Liver (tissue), 9 donors: ENCODE data around the gene PROSER3. TPM values are rescaled to one million over a fixed set of nuclear protein-coding genes. Genes with fewer than 3 reads are reported as not detected.

ENCODE experiments used
- DNase-seq: peaks from one replicate; pipeline ENCODE4 v3.0.0-alpha.2; 2017; ENCODE audit warnings: low spot score
- H3K27ac ChIP-seq, 2 donors: one replicate each; pipeline ENCODE4 v1.7.0; 2013; ENCODE audit warnings: inconsistent platforms in 2 of 2, low read length in 2 of 2, control low read depth in 1 of 2, low read depth in 1 of 2, mild to moderate bottlenecking in 1 of 2
- H3K27me3 ChIP-seq, 4 donors: one replicate each; pipeline versions ENCODE4 v1.6.1 to v1.7.0; 2013; ENCODE audit warnings: low read length in 3 of 4, inconsistent platforms in 1 of 4, mild to moderate bottlenecking in 1 of 4, moderate library complexity in 1 of 4; ENCODE audit not compliant: control insufficient read depth in 4 of 4, insufficient read depth in 4 of 4
- H3K36me3 ChIP-seq, 4 donors: one replicate each; pipeline versions ENCODE4 v1.6.1 to v1.7.0; 2013; ENCODE audit warnings: low read length in 3 of 4, mild to moderate bottlenecking in 3 of 4, low read depth in 1 of 4, moderate library complexity in 1 of 4; ENCODE audit not compliant: control insufficient read depth in 4 of 4, insufficient read depth in 3 of 4
- H3K4me1 ChIP-seq, 4 donors: one replicate each; pipeline versions ENCODE4 v1.6.1 to v1.7.0; 2013; ENCODE audit warnings: low read length in 3 of 4, mild to moderate bottlenecking in 3 of 4, moderate library complexity in 1 of 4; ENCODE audit not compliant: control insufficient read depth in 4 of 4, insufficient read depth in 4 of 4
- H3K4me3 ChIP-seq, 3 donors: one replicate each; pipeline versions ENCODE4 v1.6.1 to v1.7.0; 2013; ENCODE audit warnings: low read length in 3 of 3, control low read depth in 1 of 3, low read depth in 1 of 3, mild to moderate bottlenecking in 1 of 3
- H3K9ac ChIP-seq, 2 donors: one replicate each; pipeline ENCODE4 v1.7.0; 2013; ENCODE audit warnings: low read length in 2 of 2, mild to moderate bottlenecking in 2 of 2, moderate library complexity in 2 of 2, control low read depth in 1 of 2, low read depth in 1 of 2
- H3K9me3 ChIP-seq, 4 donors: one replicate each; pipeline versions ENCODE4 v1.6.1 to v1.7.0; 2013; ENCODE audit warnings: low read length in 3 of 4; ENCODE audit not compliant: control insufficient read depth in 4 of 4
- EGR1 ChIP-seq, 2 donors: IDR thresholded peaks; 2 replicates each; pipeline ENCODE4 v1.6.1; 2016 to 2018; ENCODE audit warnings: antibody characterized with exemption in 2 of 2, low read depth in 2 of 2
- FOXA1 ChIP-seq: IDR thresholded peaks from 2 replicates; pipeline ENCODE4 v1.6.1; 2016; ENCODE audit warnings: antibody characterized with exemption
- GABPA ChIP-seq, 2 donors: IDR thresholded peaks in 1 of 2; conservative IDR thresholded peaks in 1 of 2; 2 replicates each; pipeline ENCODE4 v1.6.1; 2016; ENCODE audit warnings: antibody characterized with exemption in 2 of 2, mild to moderate bottlenecking in 1 of 2, moderate library complexity in 1 of 2
- HNF4G ChIP-seq: IDR thresholded peaks from 2 replicates; pipeline ENCODE4 v1.6.1; 2016; ENCODE audit warnings: antibody characterized with exemption
- JUND ChIP-seq, 2 donors: IDR thresholded peaks; 2 replicates each; pipeline ENCODE4 v1.6.1; 2016; ENCODE audit warnings: antibody characterized with exemption in 2 of 2
- MAX ChIP-seq: IDR thresholded peaks from 2 replicates; pipeline ENCODE4 v1.6.1; 2016; ENCODE audit warnings: antibody characterized with exemption
- NR2F2 ChIP-seq: IDR thresholded peaks from 2 replicates; pipeline ENCODE4 v1.6.1; 2016; ENCODE audit warnings: antibody characterized with exemption
- RAD21 ChIP-seq, 2 donors: IDR thresholded peaks; 2 replicates each; pipeline ENCODE4 v1.6.1; 2016; ENCODE audit warnings: antibody characterized with exemption in 2 of 2, mild to moderate bottlenecking in 2 of 2
- RXRA ChIP-seq, 2 donors: IDR thresholded peaks; 2 replicates each; pipeline ENCODE4 v1.6.1; 2017 to 2018; ENCODE audit warnings: antibody characterized with exemption in 2 of 2, mild to moderate bottlenecking in 1 of 2
- SP1 ChIP-seq: IDR thresholded peaks from 2 replicates; pipeline ENCODE4 v1.6.1; 2018; ENCODE audit warnings: antibody characterized with exemption, mild to moderate bottlenecking
- TAF1 ChIP-seq: conservative IDR thresholded peaks from 2 replicates; pipeline ENCODE4 v1.6.1; 2016; ENCODE audit warnings: antibody characterized with exemption, mild to moderate bottlenecking
- YY1 ChIP-seq: IDR thresholded peaks from 2 replicates; pipeline ENCODE4 v1.6.1; 2016; ENCODE audit warnings: antibody characterized with exemption, mild to moderate bottlenecking
- WGBS: extraction: QIAGEN DNeasy Blood & Tissue Kit; methylation state at CpG from one replicate; pipeline ENCODE4 v1.1.7; 2013; 5-methylcytosine and 5-hydroxymethylcytosine counted together
- polyA plus RNA-seq, 2 donors: library from polyadenylated mRNA; stranded (reverse) in 1 of 2; unstranded in 1 of 2; fragments of 200-250 nt in 1 of 2; fragments of >200 nt in 1 of 2; fragmentation: Nextera tagmentation in 1 of 2; extraction: Ambion mirVana in 1 of 2; gene quantifications; one replicate each; pipeline versions ENCODE4 v1.2.1 to v1.2.3, GENCODE V29; 2013 to 2015
- total RNA-seq, 2 donors: library from RNA; depleted of rRNA; stranded (reverse); fragments of >200 nt; gene quantifications; one replicate each; pipeline ENCODE4 v1.2.3, GENCODE V29; 2014
- TF ChIP-seq, protein P1 (sequence below): IDR thresholded peaks from 2 replicates; pipeline ENCODE4 v1.6.1; 2016; ENCODE audit warnings: antibody characterized with exemption
- donor health status: healthy.
- donor health status: healthy.
- donor health status: healthy.
- donor health status: healthy.
- donor health status: healthy.

Gene PROSER3
- total and polyA plus RNA-seq, 4 donors: 2.1 to 4.5 (median 2.7) TPM

DNA sequence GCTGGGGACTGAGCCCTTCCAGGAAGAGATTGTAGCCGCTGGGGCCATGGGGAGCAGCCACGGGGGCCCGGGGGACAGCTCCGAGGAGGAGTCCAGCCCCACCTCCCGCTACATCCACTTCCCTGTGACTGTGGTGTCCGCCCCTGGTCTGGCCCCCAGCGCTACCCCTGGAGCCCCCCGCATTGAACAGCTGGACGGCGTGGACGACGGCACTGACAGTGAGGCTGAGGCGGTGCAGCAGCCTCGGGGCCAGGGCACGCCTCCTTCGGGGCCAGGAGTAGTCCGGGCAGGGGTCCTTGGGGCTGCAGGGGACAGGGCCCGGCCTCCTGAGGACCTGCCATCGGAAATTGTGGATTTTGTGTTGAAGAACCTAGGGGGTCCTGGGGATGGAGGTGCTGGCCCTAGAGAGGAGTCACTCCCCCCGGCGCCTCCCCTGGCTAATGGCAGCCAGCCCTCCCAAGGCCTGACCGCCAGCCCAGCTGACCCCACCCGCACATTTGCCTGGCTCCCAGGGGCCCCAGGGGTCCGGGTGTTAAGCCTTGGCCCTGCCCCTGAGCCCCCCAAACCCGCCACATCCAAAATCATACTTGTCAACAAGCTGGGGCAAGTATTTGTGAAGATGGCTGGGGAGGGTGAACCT lies 25.3 kb upstream of the PROSER3 start:
- no peak overlapping the region for H3K4me3 ChIP-seq
- WGBS: 95% methylated on average over 25 of the region's 25 CpGs
- no peak overlapping the region for H3K27ac ChIP-seq
- H3K9me3 ChIP-seq: no peaks in the 10 kb centered on the region
- H3K36me3 ChIP-seq: peaks cover 39 to 91% (median 51%) of the 10 kb centered on the region in 4 donors
- H3K4me1 ChIP-seq: no peaks in the 10 kb centered on the region
- DNase-seq: no peak
- TF ChIP-seq TAF1 (no peak), RAD21 (IDR thresholded peaks at IDR 0.05) (no peak), GABPA (IDR thresholded peaks at IDR 0.05 in 1 of 2, conservative IDR thresholded peaks at IDR 0.05 in 1 of 2) (no peak), HNF4G (no peak), RXRA (IDR thresholded peaks at IDR 0.05) (no peak), MAX (no peak), SP1 (no peak), FOXA1 (no peak)
- TF ChIP-seq, protein P1, sequence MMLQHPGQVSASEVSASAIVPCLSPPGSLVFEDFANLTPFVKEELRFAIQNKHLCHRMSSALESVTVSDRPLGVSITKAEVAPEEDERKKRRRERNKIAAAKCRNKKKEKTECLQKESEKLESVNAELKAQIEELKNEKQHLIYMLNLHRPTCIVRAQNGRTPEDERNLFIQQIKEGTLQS: no peak
- no peak overlapping the region for H3K9ac ChIP-seq
- H3K27me3 ChIP-seq: no peaks in the 10 kb centered on the region

DNA sequence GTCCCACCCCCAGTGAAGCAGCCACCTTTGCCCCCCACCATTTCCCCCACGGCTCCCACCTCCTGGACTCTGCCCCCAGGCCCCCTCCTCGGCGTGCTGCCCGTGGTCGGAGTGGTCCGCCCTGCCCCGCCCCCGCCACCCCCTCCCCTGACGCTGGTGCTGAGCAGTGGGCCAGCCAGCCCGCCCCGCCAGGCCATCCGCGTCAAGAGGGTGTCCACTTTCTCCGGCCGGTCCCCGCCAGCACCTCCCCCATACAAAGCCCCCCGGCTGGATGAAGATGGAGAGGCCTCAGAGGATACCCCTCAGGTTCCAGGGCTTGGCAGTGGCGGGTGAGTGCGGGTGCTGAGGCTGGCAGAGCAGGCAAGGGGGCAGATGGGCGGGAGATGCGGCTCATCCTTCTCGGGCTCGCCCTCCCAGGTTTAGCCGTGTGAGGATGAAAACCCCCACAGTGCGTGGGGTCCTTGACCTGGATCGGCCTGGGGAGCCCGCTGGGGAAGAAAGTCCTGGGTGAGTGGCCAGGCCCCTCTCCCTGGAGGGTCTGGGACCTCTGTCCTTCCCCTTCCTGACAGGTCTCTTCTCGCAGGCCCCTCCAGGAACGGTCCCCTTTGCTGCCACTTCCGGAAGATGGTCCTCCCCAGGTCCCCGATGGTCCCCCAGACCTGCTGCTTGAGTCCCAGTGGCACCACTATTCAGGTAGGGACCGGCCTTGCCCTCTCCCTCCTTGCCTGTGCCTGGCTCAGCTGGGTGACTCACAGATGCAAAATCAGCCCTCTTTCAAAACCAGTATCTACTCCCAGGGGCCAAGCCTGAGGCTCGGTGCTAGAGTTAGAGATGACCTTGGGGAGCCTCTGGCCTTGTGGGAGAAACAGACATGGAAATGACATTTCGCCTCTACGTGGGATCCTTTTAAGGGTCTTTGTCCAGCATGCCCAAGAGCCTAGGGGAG lies 24.5 kb upstream of the PROSER3 start:
- H3K27ac ChIP-seq: no peak overlapping the region
- no peak for TF ChIP-seq JUND (IDR thresholded peaks at IDR 0.05)
- TF ChIP-seq NR2F2: no peak
- no peak for TF ChIP-seq YY1
- H3K36me3 ChIP-seq: peaks cover 37 to 91% (median 47%) of the 10 kb centered on the region in 4 donors
- H3K4me1 ChIP-seq: peaks cover 0 to 2% (median 0%) of the 10 kb centered on the region in 4 donors
- H3K9me3 ChIP-seq: no peaks in the 10 kb centered on the region
- no peak overlapping the region for H3K4me3 ChIP-seq
- WGBS: 94% methylated on average over 35 of the region's 35 CpGs
- no peak for DNase-seq
- no peaks in the 10 kb centered on the region for H3K27me3 ChIP-seq
- no peak overlapping the region for H3K9ac ChIP-seq

DNA sequence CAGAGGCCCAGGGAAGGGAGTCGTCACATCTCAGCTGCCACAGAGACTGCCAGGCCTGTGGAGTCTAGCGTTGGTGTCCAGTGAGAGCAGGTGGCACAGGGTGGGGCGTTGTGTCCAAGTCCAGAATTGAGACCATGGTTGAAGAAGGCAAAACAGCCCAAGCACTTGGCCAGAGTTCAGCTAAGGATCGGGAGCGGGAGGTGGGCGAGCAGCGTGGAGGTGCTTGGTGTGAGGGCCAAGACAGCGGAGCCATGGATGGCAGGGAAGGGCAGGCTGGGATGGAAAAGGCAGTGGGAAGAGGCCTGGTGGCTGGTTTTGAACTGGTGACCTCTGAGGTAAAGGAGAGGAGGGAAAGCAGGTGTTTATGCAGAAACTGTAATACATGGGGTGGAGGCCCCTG lies 23.7 kb upstream of the PROSER3 start:
- DNase-seq: no peak
- WGBS: 96% methylated on average over 8 of the region's 8 CpGs
- Histone ChIP-seq H3K4me1 (peaks cover 0 to 10% (median 2%) of the 10 kb centered on the region in 4 donors), H3K9me3 (no peaks in the 10 kb centered on the region), H3K36me3 (peaks cover 31 to 88% (median 41%) of the 10 kb centered on the region in 4 donors), H3K27ac (no peak overlapping the region), H3K27me3 (no peaks in the 10 kb centered on the region), H3K9ac (no peak overlapping the region), H3K4me3 (no peak overlapping the region)
- TF ChIP-seq HNF4G (no peak), EGR1 (IDR thresholded peaks at IDR 0.05; ENCODE audit: low read depth in 2 of 2) (no peak)
